ENCODE measurements around the gene TIMM50. TPM values are rescaled to one million over a fixed set of nuclear protein-coding genes. Genes with fewer than 3 reads are reported as not detected.

Gene TIMM50
- total RNA-seq, 4 donors from 2014 or later = 34.0 to 63.2 (median 51.5) TPM

DNA sequence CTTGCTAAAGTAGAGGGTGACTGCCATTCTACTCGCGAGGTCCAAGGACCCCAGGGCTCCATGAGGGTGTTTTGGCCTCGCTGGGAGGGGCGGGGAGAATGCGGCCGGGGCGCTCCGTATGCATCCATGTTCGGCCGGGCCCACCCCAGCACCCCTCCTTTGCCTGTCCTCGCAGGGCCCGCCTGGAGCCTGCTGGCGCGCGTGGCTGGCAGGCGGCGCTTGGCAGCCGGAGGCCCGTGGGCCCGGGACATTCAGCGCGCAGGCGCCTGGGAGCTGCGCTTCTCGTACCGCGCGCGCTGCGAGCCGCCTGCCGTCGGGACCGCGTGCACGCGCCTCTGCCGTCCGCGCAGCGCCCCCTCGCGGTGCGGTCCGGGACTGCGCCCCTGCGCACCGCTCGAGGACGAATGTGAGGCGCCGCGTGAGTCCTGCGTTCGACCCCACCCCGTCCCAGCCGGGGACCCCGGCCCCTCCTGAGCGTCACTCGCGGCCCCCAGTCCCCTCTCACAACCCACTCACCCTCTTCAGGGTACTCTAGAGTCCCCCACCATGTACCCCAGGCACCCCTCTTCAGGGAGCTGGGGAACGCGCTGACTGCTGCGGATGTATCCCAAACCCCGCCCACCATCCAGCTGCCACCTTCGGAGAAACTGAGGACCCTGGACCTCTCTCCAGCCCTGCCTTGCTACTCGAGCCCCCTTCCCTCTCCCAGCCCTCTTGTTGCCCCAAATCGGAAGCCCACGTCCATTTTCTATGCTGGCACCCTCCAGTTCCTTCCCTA lies 22.2 kb downstream of the TIMM50 start:
- DNase-seq = no peak
- peak overlapping the region in 1 of 4 donors; percentile 39 for H3K4me3 ChIP-seq
- H3K9me3 ChIP-seq = peaks cover 0 to 6% (median 0%) of the 10 kb centered on the region in 3 donors
- peaks cover 19 to 39% (median 20%) of the 10 kb centered on the region in 3 donors for H3K4me1 ChIP-seq
- WGBS, 2 donors = 20 to 61% methylated on average over 6 to 13 of the region's 69 CpGs
- TF ChIP-seq POLR2A (IDR thresholded peaks at IDR 0.05) = no peak
- TF ChIP-seq, protein P1, sequence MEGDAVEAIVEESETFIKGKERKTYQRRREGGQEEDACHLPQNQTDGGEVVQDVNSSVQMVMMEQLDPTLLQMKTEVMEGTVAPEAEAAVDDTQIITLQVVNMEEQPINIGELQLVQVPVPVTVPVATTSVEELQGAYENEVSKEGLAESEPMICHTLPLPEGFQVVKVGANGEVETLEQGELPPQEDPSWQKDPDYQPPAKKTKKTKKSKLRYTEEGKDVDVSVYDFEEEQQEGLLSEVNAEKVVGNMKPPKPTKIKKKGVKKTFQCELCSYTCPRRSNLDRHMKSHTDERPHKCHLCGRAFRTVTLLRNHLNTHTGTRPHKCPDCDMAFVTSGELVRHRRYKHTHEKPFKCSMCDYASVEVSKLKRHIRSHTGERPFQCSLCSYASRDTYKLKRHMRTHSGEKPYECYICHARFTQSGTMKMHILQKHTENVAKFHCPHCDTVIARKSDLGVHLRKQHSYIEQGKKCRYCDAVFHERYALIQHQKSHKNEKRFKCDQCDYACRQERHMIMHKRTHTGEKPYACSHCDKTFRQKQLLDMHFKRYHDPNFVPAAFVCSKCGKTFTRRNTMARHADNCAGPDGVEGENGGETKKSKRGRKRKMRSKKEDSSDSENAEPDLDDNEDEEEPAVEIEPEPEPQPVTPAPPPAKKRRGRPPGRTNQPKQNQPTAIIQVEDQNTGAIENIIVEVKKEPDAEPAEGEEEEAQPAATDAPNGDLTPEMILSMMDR (IDR thresholded peaks at IDR 0.05) = peak; percentile 57 to 91 (median 86)
- peaks cover 9 to 100% (median 24%) of the 10 kb centered on the region in 4 donors for H3K27me3 ChIP-seq
- intact Hi-C loops (cut with DNase I) = no loop called here
- no peak overlapping the region for H3K27ac ChIP-seq
- H3K36me3 ChIP-seq = no peaks in the 10 kb centered on the region

DNA sequence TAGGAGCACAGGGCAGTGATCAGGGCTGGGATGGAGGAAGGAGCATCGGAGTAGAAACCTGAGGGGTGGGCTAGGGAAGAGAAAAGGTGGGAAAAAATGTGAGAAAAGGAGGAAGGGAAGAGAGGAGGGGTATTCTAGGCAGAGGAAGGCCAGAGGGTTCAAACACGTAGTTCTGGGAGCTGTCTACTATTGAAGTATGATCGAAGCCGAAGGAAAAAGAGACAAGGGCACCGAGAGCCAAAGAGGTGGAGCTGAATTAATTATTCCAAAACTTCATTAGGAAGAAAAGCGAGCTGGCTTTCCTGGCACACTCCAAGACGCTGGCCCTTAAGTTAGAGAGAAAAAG lies 25.9 kb downstream of the TIMM50 start:
- peaks cover 6 to 23% (median 7%) of the 10 kb centered on the region in 3 donors for H3K4me1 ChIP-seq
- H3K4me3 ChIP-seq = peak overlapping the region in 3 of 4 donors; percentile 28 to 62 (median 47)
- no peaks in the 10 kb centered on the region for H3K36me3 ChIP-seq
- DNase-seq = no peak
- TF ChIP-seq, protein P1 (IDR thresholded peaks at IDR 0.05) = no peak
- TF ChIP-seq POLR2A (IDR thresholded peaks at IDR 0.05) = no peak
- H3K9me3 ChIP-seq = peaks cover 0 to 6% (median 0%) of the 10 kb centered on the region in 3 donors
- intact Hi-C loops (cut with DNase I) = no loop called here
- H3K27me3 ChIP-seq = peaks cover 8 to 98% (median 18%) of the 10 kb centered on the region in 4 donors
- WGBS, 2 donors = 55 to 60% methylated on average over 7 of the region's 7 CpGs
- H3K27ac ChIP-seq = no peak overlapping the region

DNA sequence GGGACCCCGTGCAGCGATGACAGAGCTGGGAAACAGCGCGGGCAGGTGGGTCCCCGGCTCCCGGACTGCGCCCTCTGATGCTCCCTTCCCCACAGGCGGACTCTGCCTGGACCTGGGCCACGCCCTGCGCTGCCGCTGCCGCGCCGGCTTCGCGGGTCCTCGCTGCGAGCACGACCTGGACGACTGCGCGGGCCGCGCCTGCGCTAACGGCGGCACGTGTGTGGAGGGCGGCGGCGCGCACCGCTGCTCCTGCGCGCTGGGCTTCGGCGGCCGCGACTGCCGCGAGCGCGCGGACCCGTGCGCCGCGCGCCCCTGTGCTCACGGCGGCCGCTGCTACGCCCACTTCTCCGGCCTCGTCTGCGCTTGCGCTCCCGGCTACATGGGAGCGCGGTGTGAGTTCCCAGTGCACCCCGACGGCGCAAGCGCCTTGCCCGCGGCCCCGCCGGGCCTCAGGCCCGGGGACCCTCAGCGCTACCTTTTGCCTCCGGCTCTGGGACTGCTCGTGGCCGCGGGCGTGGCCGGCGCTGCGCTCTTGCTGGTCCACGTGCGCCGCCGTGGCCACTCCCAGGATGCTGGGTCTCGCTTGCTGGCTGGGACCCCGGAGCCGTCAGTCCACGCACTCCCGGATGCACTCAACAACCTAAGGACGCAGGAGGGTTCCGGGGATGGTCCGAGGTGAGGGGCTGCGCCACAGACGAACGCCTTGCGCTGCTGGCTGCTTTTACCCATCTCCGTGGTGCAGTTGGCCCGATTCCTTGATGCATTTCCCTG lies 26.5 kb downstream of the TIMM50 start:
- H3K9me3 ChIP-seq = peaks cover 0 to 6% (median 0%) of the 10 kb centered on the region in 3 donors
- H3K4me3 ChIP-seq = peak overlapping the region; percentile 17 to 62 (median 38)
- peaks cover 6 to 23% (median 7%) of the 10 kb centered on the region in 3 donors for H3K4me1 ChIP-seq
- no peak for DNase-seq
- H3K36me3 ChIP-seq = no peaks in the 10 kb centered on the region
- H3K27me3 ChIP-seq = peaks cover 8 to 96% (median 18%) of the 10 kb centered on the region in 4 donors
- no peak for TF ChIP-seq POLR2A (IDR thresholded peaks at IDR 0.05)
- TF ChIP-seq, protein P1 (IDR thresholded peaks at IDR 0.05) = no peak
- H3K27ac ChIP-seq = no peak overlapping the region
- intact Hi-C loops (cut with DNase I) = no loop called here
- WGBS, 2 donors = 4 to 22% methylated on average over 12 to 36 of the region's 96 CpGs

DNA sequence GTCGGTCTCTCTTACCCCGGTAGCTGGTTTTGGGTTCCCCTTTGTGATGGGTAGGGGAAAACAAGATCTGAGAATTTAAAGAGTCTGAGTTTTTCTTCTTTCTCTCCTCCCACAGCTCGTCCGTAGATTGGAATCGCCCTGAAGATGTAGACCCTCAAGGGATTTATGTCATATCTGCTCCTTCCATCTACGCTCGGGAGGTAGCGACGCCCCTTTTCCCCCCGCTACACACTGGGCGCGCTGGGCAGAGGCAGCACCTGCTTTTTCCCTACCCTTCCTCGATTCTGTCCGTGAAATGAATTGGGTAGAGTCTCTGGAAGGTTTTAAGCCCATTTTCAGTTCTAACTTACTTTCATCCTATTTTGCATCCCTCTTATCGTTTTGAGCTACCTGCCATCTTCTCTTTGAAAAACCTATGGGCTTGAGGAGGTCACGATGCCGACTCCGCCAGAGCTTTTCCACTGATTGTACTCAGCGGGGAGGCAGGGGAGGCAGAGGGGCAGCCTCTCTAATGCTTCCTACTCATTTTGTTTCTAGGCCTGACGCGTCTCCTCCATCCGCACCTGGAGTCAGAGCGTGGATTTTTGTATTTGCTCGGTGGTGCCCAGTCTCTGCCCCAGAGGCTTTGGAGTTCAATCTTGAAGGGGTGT lies 27.2 kb downstream of the TIMM50 start:
- no peak overlapping the region for H3K27ac ChIP-seq
- intact Hi-C loops (cut with DNase I) = no loop called here
- TF ChIP-seq POLR2A (IDR thresholded peaks at IDR 0.05) = no peak
- TF ChIP-seq, protein P1 (IDR thresholded peaks at IDR 0.05) = no peak
- no peak for DNase-seq
- H3K36me3 ChIP-seq = no peaks in the 10 kb centered on the region
- H3K9me3 ChIP-seq = peaks cover 0 to under 1% (median 0%) of the 10 kb centered on the region in 3 donors
- 40 to 51% methylated on average over 22 of the region's 24 CpGs for WGBS, 2 donors
- H3K4me1 ChIP-seq = peaks cover 6 to 18% (median 7%) of the 10 kb centered on the region in 3 donors
- peaks cover 8 to 96% (median 18%) of the 10 kb centered on the region in 4 donors for H3K27me3 ChIP-seq
- peak overlapping the region in 2 of 4 donors; percentile 47 to 62 for H3K4me3 ChIP-seq

Measured in esophagus squamous epithelium (tissue), 5 donors.